ENCODE data around the gene PRKAR2A.
A peak's percentile ranks its signal among the peaks of the same experiment; 100 is the strongest.

PRKAR2A gene
- long read RNA-seq, donor 1, full-length matches to known transcripts, result 5 of 5 reads
- long read RNA-seq, donor 1, partial matches to known transcripts, result 0 of 5 reads
- long read RNA-seq, donor 1, other reads (novel, unspliced or antisense), result 0 of 5 reads
- long read RNA-seq, donor 2, full-length matches to known transcripts, result 4 of 4 reads
- long read RNA-seq, donor 2, partial matches to known transcripts, result 0 of 4 reads
- long read RNA-seq, donor 2, other reads (novel, unspliced or antisense), result 0 of 4 reads
- long read RNA-seq, donor 3, full-length matches to known transcripts, result 3 of 3 reads
- long read RNA-seq, donor 3, partial matches to known transcripts, result 0 of 3 reads
- long read RNA-seq, donor 3, other reads (novel, unspliced or antisense), result 0 of 3 reads
- long read RNA-seq, donor 4, full-length matches to known transcripts, result 3 of 3 reads
- long read RNA-seq, donor 4, partial matches to known transcripts, result 0 of 3 reads
- long read RNA-seq, donor 4, other reads (novel, unspliced or antisense), result 0 of 3 reads
- long read RNA-seq, donor 5, full-length matches to known transcripts, result 4 of 4 reads
- long read RNA-seq, donor 5, partial matches to known transcripts, result 0 of 4 reads
- long read RNA-seq, donor 5, other reads (novel, unspliced or antisense), result 0 of 4 reads
- long read RNA-seq, donor 6, full-length matches to known transcripts, result 13 of 13 reads
- long read RNA-seq, donor 6, partial matches to known transcripts, result 0 of 13 reads
- long read RNA-seq, donor 6, other reads (novel, unspliced or antisense), result 0 of 13 reads
- long read RNA-seq, donor 7, full-length matches to known transcripts, result 5 of 5 reads
- long read RNA-seq, donor 7, partial matches to known transcripts, result 0 of 5 reads
- long read RNA-seq, donor 7, other reads (novel, unspliced or antisense), result 0 of 5 reads
- long read RNA-seq, donor 8, full-length matches to known transcripts, result 7 of 7 reads
- long read RNA-seq, donor 8, partial matches to known transcripts, result 0 of 7 reads
- long read RNA-seq, donor 8, other reads (novel, unspliced or antisense), result 0 of 7 reads

GRCh38 chr3:48847504-48848423 lies at the start of gene PRKAR2A:
TSS of gene PRKAR2A (minus strand) at chr3:48847874. CDS start at chr3:48847596, 278 bp downstream.
- DNase-seq, result peak; percentile 96

- no peak for DNase-seq
Measured at GRCh38 chr3:48896936-48897335, 49.3 kb upstream of the PRKAR2A start.

GRCh38 chr3:48894516-48894915 lies 46.8 kb upstream of the PRKAR2A start:
- no peak for DNase-seq

- DNase-seq, result no peak
Measured at GRCh38 chr3:48891606-48892005, 43.9 kb upstream of the PRKAR2A start.

- no peak for DNase-seq
Measured at GRCh38 chr3:48885753-48886152, 38.1 kb upstream of the PRKAR2A start.

- no peak for DNase-seq
Measured at GRCh38 chr3:48881652-48882114, 34.0 kb upstream of the PRKAR2A start.

GRCh38 chr3:48881006-48881405 lies 33.3 kb upstream of the PRKAR2A start:
- no peak for DNase-seq

GRCh38 chr3:48879994-48880377 lies 32.3 kb upstream of the PRKAR2A start:
- no peak for DNase-seq

GRCh38 chr3:48879307-48879993 lies 31.8 kb upstream of the PRKAR2A start:
- DNase-seq, result no peak

- no peak for DNase-seq
Measured at GRCh38 chr3:48877671-48878070, 30.0 kb upstream of the PRKAR2A start.

- no peak for DNase-seq
Measured at GRCh38 chr3:48863122-48863521, 15.4 kb upstream of the PRKAR2A start.

- DNase-seq, result no peak
Measured at GRCh38 chr3:48859206-48859605, 11.5 kb upstream of the PRKAR2A start.

GRCh38 chr3:48858709-48859108 lies 11.0 kb upstream of the PRKAR2A start:
- DNase-seq, result no peak

- no peak for DNase-seq
Measured at GRCh38 chr3:48857641-48858040, 10.0 kb upstream of the PRKAR2A start.

- no peak for DNase-seq
Measured at GRCh38 chr3:48856469-48856868, 8.8 kb upstream of the PRKAR2A start.

GRCh38 chr3:48855681-48856447 lies 8.2 kb upstream of the PRKAR2A start:
- DNase-seq, result no peak

GRCh38 chr3:48852151-48852550 lies 4.5 kb upstream of the PRKAR2A start:
- DNase-seq, result no peak

GRCh38 chr3:48851407-48851806 lies 3.7 kb upstream of the PRKAR2A start:
- peak; percentile 6 for DNase-seq

- DNase-seq, result no peak
Measured at GRCh38 chr3:48848816-48849515, 1.3 kb upstream of the PRKAR2A start.

- DNase-seq, result no peak
Measured at GRCh38 chr3:48847053-48847503, 596 bp downstream of the PRKAR2A start.
